GM19193 (cell line): ENCODE results near the gene TDRD12.

ENCODE experiments used
- POLR2A ChIP-seq: IDR thresholded peaks from 4 replicates; pipeline ENCODE4 v1.6.1; 2011; ENCODE audit not compliant: insufficient read depth, insufficient read length; ENCODE audit errors: extremely low read depth

TDRD12 gene

GRCh38 chr19:32802840-32803239 is 83.3 kb downstream of the TDRD12 start:
- no peak for TF ChIP-seq POLR2A

- TF ChIP-seq POLR2A: no peak
Observed at GRCh38 chr19:32808236-32808635, 88.7 kb downstream of the TDRD12 start.

GRCh38 chr19:32809254-32809653 is 89.7 kb downstream of the TDRD12 start:
- TF ChIP-seq POLR2A: no peak

GRCh38 chr19:32809754-32810153 is 90.2 kb downstream of the TDRD12 start:
- TF ChIP-seq POLR2A: no peak

GRCh38 chr19:32810452-32810851 is 90.9 kb downstream of the TDRD12 start:
- TF ChIP-seq POLR2A: no peak

- TF ChIP-seq POLR2A: no peak
Observed at GRCh38 chr19:32811151-32811550, 91.6 kb downstream of the TDRD12 start.

- no peak for TF ChIP-seq POLR2A
Observed at GRCh38 chr19:32812036-32812435, 92.5 kb downstream of the TDRD12 start.

- no peak for TF ChIP-seq POLR2A
Observed at GRCh38 chr19:32812571-32812970, 93.0 kb downstream of the TDRD12 start.

GRCh38 chr19:32813862-32814425 is 94.4 kb downstream of the TDRD12 start:
- TF ChIP-seq POLR2A: no peak

GRCh38 chr19:32814624-32815023 is 95.1 kb downstream of the TDRD12 start:
- TF ChIP-seq POLR2A: no peak

- no peak for TF ChIP-seq POLR2A
Observed at GRCh38 chr19:32816555-32817099, 97.1 kb downstream of the TDRD12 start.

GRCh38 chr19:32817569-32818476 is 98.3 kb downstream of the TDRD12 start:
- no peak for TF ChIP-seq POLR2A

- TF ChIP-seq POLR2A: no peak
Observed at GRCh38 chr19:32818536-32818935, 99.0 kb downstream of the TDRD12 start.

- no peak for TF ChIP-seq POLR2A
Observed at GRCh38 chr19:32819419-32820400, 100.1 kb downstream of the TDRD12 start.
